ENCODE measurements around the gene PPP6R3. TPM values are rescaled to one million over a fixed set of nuclear protein-coding genes. Genes with fewer than 3 reads are reported as not detected.
"Not testable (repeated sequence)": the region's sequence is repeated elsewhere in the genome, so short reads cannot be mapped to it uniquely, and the experiment has no call there.

PPP6R3 gene
- total RNA-seq, 4 donors from 2014 or later: 90.7 to 253 (median 164) TPM

DNA sequence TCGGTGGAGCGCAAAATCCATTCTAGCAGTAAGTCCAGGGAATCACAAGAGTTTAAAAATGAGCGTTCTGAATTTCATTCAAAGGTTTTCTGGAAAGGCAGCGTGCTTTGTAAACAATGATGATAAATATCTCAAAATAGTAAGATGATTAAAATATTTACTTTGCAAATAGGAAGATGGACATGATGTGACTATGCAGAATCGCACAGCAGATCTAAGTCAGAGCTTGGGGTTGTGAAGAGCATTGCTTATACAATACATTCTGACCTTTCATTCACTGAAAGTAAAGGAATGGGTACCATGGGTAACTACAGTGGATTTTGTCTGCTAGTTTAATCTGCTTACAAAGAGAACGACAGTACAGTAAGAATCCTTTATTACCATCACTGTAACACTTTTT is 77.5 kb downstream of the PPP6R3 start:
- TF ChIP-seq, protein P1, sequence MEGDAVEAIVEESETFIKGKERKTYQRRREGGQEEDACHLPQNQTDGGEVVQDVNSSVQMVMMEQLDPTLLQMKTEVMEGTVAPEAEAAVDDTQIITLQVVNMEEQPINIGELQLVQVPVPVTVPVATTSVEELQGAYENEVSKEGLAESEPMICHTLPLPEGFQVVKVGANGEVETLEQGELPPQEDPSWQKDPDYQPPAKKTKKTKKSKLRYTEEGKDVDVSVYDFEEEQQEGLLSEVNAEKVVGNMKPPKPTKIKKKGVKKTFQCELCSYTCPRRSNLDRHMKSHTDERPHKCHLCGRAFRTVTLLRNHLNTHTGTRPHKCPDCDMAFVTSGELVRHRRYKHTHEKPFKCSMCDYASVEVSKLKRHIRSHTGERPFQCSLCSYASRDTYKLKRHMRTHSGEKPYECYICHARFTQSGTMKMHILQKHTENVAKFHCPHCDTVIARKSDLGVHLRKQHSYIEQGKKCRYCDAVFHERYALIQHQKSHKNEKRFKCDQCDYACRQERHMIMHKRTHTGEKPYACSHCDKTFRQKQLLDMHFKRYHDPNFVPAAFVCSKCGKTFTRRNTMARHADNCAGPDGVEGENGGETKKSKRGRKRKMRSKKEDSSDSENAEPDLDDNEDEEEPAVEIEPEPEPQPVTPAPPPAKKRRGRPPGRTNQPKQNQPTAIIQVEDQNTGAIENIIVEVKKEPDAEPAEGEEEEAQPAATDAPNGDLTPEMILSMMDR (IDR thresholded peaks at IDR 0.05): no peak
- no peak for TF ChIP-seq POLR2A (IDR thresholded peaks at IDR 0.05)
- Histone ChIP-seq H3K4me3 (no peak overlapping the region), H3K27me3 (no peaks in the 10 kb centered on the region), H3K4me1 (no peaks in the 10 kb centered on the region), H3K36me3 (no peaks in the 10 kb centered on the region), H3K9me3 (no peaks in the 10 kb centered on the region), H3K27ac (no peak overlapping the region)
- no peak for DNase-seq
- intact Hi-C loops (cut with DNase I; ENCODE audit: low total_unique reads): no loop called here

DNA sequence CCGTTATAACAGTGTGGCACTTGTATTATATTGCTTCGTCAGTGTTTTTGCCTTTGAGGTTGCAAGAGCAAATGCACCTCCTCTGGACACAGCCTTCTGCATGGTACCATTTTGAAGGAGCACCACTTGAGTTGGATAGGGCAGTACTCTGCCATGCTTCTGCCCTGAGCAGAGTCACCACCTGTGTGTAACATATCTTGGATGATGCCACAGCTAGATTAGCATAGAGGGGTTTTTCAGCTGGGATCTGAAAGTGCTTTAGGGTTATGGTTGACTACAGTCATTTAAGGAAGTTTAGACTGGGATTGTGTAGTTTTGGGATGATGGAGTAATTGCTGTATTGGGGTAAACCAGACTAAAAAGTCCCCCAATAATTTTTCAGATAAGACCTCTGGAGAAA is 78.8 kb downstream of the PPP6R3 start:
- Histone ChIP-seq H3K9me3 (no peaks in the 10 kb centered on the region), H3K27ac (no peak overlapping the region), H3K4me3 (no peak overlapping the region), H3K36me3 (no peaks in the 10 kb centered on the region), H3K27me3 (no peaks in the 10 kb centered on the region), H3K4me1 (no peaks in the 10 kb centered on the region)
- DNase-seq: no peak
- intact Hi-C loops (cut with DNase I; ENCODE audit: low total_unique reads): no loop called here
- TF ChIP-seq POLR2A (IDR thresholded peaks at IDR 0.05): no peak
- TF ChIP-seq, protein P1 (IDR thresholded peaks at IDR 0.05): no peak

DNA sequence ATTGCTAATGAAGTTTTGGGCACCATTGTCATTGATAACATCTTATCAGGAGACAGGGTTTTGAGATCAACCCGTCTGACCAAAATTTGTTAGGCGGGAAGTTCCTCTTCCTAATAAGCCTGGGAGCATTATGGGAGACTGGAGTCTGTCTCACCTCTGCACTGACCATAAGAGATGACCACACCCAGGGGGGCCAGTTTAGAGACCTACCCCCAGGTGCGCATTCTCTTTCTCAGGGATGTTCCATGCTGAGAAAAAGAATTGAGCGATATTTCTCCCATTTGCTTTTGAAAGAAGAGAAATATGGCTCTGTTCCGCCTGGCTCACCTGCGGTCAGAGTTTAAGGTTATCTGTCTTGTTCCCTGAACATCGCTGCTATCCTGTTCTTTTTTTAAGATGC is 80.0 kb downstream of the PPP6R3 start:
- H3K4me3 ChIP-seq; intact Hi-C loops (cut with DNase I; ENCODE audit: low total_unique reads); H3K36me3 ChIP-seq; H3K27me3 ChIP-seq; H3K27ac ChIP-seq; H3K4me1 ChIP-seq; H3K9me3 ChIP-seq; DNase-seq: not testable (repeated sequence)

DNA sequence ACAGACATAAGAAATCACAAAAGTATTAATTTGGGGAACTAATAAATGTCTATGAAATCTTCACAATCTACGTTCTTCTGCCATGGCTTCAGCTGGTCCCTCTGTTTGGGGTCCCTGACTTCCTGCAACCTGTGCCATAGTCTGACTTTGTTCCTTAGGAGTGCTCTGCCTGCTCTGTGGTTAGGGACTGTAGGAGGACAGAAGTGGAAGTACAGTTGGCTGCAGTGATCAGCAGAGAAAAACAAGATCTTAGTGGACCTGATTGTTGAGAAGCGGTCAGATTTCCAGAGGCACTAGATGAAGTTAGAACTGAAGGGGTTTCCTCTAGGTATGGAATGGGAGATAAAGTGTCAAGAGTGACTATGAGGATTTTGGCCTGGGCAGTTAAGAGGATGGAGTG is 80.6 kb downstream of the PPP6R3 start:
- intact Hi-C loops (cut with DNase I; ENCODE audit: low total_unique reads): no loop called here
- no peak for DNase-seq
- Histone ChIP-seq H3K4me1 (no peaks in the 10 kb centered on the region), H3K4me3 (no peak overlapping the region), H3K27ac (peak overlapping the region; percentile 81 to 82), H3K36me3 (no peaks in the 10 kb centered on the region), H3K27me3 (no peaks in the 10 kb centered on the region), H3K9me3 (no peaks in the 10 kb centered on the region)
- TF ChIP-seq, protein P1 (IDR thresholded peaks at IDR 0.05): no peak
- no peak for TF ChIP-seq POLR2A (IDR thresholded peaks at IDR 0.05)

DNA sequence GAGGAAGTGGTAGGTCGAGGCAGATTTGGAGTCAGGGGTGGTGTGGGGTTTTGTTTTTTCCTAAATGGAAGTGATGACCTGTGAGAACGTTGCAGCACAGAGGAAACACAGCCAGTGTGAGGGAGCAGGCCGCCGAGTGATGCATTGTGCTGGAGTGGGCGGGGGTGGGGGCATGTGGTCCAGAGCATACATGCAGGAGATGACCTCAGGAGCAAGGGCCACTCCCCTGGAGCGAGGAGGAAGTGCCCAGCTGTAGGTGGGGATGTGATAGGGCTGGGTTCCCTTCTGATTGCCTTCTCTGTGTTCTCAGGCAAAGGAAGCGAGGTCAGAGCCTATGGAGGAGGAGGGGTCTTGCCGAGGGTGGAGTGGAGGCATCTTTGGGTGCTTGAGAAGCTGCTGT is 81.4 kb downstream of the PPP6R3 start:
- no peak for DNase-seq
- no peaks in the 10 kb centered on the region for H3K36me3 ChIP-seq
- TF ChIP-seq, protein P1 (IDR thresholded peaks at IDR 0.05): no peak
- no peak overlapping the region for H3K4me3 ChIP-seq
- peak overlapping the region; percentile 81 to 82 for H3K27ac ChIP-seq
- intact Hi-C loops (cut with DNase I; ENCODE audit: low total_unique reads): no loop called here
- no peaks in the 10 kb centered on the region for H3K4me1 ChIP-seq
- no peaks in the 10 kb centered on the region for H3K27me3 ChIP-seq
- no peaks in the 10 kb centered on the region for H3K9me3 ChIP-seq

DNA sequence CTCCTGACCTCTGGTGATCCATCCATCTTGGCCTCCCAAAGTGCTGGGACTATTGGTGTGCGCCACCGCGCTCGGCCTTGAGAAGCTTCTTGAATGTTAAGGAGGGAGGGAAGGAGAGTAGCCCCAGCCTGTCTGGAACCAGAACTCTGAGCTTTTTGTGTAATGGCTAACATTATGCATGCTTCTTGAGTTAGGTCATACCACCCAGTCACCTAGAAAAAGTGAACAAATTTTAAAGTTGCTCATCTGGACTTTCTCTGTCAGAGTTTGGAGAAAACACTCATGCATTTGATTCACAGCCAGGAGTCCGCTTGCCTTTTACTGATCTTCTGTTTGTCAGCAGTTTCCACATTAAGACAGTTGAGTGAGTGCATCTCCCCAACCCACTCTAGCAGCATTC is 82.1 kb downstream of the PPP6R3 start:
- Histone ChIP-seq H3K4me1 (no peaks in the 10 kb centered on the region), H3K36me3 (no peaks in the 10 kb centered on the region), H3K27me3 (no peaks in the 10 kb centered on the region), H3K27ac (peak overlapping the region; percentile 81 to 82), H3K4me3 (no peak overlapping the region), H3K9me3 (no peaks in the 10 kb centered on the region)
- intact Hi-C loops (cut with DNase I; ENCODE audit: low total_unique reads): no loop called here
- peak; percentile 45 to 77 for DNase-seq
- TF ChIP-seq, protein P1 (IDR thresholded peaks at IDR 0.05): no peak
- TF ChIP-seq POLR2A (IDR thresholded peaks at IDR 0.05): no peak

All from uterus (tissue), 4 donors.